Small intestine (tissue), 7 donors: ENCODE data around the gene RIPOR3. TPM values are rescaled to one million over a fixed set of nuclear protein-coding genes. Genes with fewer than 3 reads are reported as not detected.

ENCODE experiments used
- DNase-seq, 2 donors: peaks; one replicate each; pipeline versions ENCODE4 v3.0.0 to v3.0.0-alpha.2; 2013
- FAIRE-seq: peaks from 2 replicates; lab custom pipeline; 2012; peaks lifted over from hg19 to GRCh38; lab: Jason Lieb, UNC
- H3K27ac ChIP-seq, 3 donors: one replicate each; pipeline ENCODE4 v1.5.1; 2013; ENCODE audit warnings: low read length in 2 of 3, mild to moderate bottlenecking in 2 of 3, control low read depth in 1 of 3, inconsistent platforms in 1 of 3, low read depth in 1 of 3, moderate library complexity in 1 of 3
- H3K27me3 ChIP-seq, 3 donors: one replicate each; pipeline ENCODE4 v1.6.1; 2013; ENCODE audit warnings: low read length in 3 of 3, inconsistent platforms in 1 of 3; ENCODE audit not compliant: control insufficient read depth in 3 of 3, insufficient read depth in 3 of 3
- H3K36me3 ChIP-seq, 3 donors: one replicate each; pipeline ENCODE4 v1.6.1; 2013; ENCODE audit warnings: low read length in 3 of 3, inconsistent platforms in 1 of 3, low read depth in 1 of 3, mild to moderate bottlenecking in 1 of 3, moderate library complexity in 1 of 3; ENCODE audit not compliant: control insufficient read depth in 3 of 3, insufficient read depth in 2 of 3
- H3K4me1 ChIP-seq, 3 donors: one replicate each; pipeline ENCODE4 v1.6.1; 2013; ENCODE audit warnings: low read length in 2 of 3, inconsistent platforms in 1 of 3, low read depth in 1 of 3, mild to moderate bottlenecking in 1 of 3, moderate library complexity in 1 of 3; ENCODE audit not compliant: control insufficient read depth in 3 of 3, insufficient read depth in 2 of 3
- H3K4me3 ChIP-seq, 3 donors: one replicate each; pipeline ENCODE4 v1.5.1; 2013; ENCODE audit warnings: low read length in 3 of 3, control low read depth in 1 of 3, inconsistent platforms in 1 of 3, low read depth in 1 of 3, mild to moderate bottlenecking in 1 of 3, moderate library complexity in 1 of 3
- H3K9me3 ChIP-seq, 2 donors: one replicate each; pipeline ENCODE4 v1.6.1; 2013; ENCODE audit warnings: low read depth in 1 of 2, low read length in 1 of 2; ENCODE audit not compliant: control insufficient read depth in 2 of 2, insufficient read depth in 1 of 2
- WGBS, 3 donors: extraction: QIAGEN DNeasy Blood & Tissue Kit; methylation state at CpG; one replicate each; pipeline ENCODE4 v1.1.7; 2013; 5-methylcytosine and 5-hydroxymethylcytosine counted together
- polyA plus RNA-seq, 4 donors: library from polyadenylated mRNA; stranded (reverse) in 3 of 4; unstranded in 1 of 4; fragments of 200-250 nt in 3 of 4; fragments of 120-200 nt in 1 of 4; gene quantifications; one replicate each; pipeline versions ENCODE4 v1.2.1 to v1.2.3, GENCODE V29; 2013
- donor health status: healthy with polysubstance abuse.
- donor health status: control.
- donor health status: control.
- donor health status: Bipolar disorder and iron deficiency.
- donor health status: healthy.

Gene RIPOR3
- polyA plus RNA-seq, 4 donors: 0.22 to 10.9 (median 3.2) TPM

DNA sequence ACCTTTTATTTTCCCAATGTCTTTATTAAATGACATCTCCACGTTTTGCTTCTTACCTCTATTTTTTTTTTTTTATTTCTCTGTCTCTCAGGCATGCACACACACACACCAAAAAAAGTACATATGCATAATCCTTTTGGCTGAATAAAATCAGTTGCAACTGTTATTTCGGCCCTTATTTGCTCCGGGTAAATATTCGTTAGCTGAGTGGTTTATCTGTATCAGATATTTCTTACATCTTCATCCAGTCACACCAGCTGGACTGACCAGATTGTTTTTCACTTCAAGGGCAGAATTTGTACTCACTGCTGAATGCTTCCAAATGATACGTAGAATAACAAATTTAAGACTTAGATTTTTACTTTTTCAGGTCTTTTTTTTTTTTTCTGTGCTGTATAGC, 135.7 kb downstream of the RIPOR3 start:
- Histone ChIP-seq H3K27me3 (no peaks in the 10 kb centered on the region), H3K27ac (no peak overlapping the region), H3K4me3 (no peak overlapping the region), H3K4me1 (no peaks in the 10 kb centered on the region), H3K9me3 (no peaks in the 10 kb centered on the region), H3K36me3 (peaks cover 0 to 12% (median 2%) of the 10 kb centered on the region in 3 donors)
- WGBS, 3 donors: 81 to 89% (median 84%) methylated on average over 5 of the region's 5 CpGs
- FAIRE-seq: no peak
- no peak for DNase-seq

DNA sequence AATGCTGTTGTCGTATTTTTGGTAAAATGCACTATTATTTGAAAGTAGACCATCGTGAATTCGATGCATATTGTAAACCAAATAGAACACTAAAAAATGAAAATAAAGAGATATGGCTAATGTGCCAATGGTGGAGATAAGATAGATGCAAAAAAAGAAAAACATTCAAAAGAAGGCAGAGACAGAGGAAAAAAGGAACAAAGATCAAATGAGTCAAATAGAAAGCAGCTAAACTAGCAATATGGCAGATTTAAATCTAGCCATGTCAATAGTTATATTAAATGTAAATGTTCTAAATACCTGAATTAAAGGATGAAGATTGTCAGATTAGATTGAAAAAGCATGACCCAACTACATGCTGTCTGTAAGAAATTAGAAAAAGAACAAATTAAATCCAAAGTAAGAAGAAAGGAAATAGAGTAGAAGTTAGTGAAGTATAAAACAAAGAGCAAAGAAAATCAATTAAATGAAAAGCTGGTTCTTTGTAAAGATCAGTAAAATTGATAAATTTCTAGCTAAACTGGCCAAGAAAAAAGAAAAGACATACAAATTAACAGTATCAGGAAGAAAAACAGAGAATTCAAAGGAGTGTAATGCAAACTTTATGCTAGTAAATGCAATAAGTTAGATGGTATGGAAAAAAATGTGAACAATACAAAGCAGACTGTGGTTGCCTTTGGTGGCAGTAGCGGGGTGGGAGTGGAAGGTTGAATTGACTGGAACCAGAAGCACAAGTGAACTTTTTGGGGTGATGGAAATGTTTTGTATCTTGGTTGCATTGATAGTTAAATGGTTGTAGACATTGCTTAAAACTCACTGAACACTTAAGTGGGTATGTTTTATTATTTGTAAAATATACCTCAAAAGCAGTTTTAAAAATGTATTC, 136.4 kb downstream of the RIPOR3 start:
- Histone ChIP-seq H3K4me3 (no peak overlapping the region), H3K4me1 (no peaks in the 10 kb centered on the region), H3K9me3 (no peaks in the 10 kb centered on the region), H3K27me3 (no peaks in the 10 kb centered on the region), H3K36me3 (peaks cover 0 to 14% (median 2%) of the 10 kb centered on the region in 3 donors), H3K27ac (no peak overlapping the region)
- 94 to 96% (median 95%) methylated on average over 4 of the region's 4 CpGs for WGBS, 3 donors
- no peak for FAIRE-seq
- DNase-seq: no peak

DNA sequence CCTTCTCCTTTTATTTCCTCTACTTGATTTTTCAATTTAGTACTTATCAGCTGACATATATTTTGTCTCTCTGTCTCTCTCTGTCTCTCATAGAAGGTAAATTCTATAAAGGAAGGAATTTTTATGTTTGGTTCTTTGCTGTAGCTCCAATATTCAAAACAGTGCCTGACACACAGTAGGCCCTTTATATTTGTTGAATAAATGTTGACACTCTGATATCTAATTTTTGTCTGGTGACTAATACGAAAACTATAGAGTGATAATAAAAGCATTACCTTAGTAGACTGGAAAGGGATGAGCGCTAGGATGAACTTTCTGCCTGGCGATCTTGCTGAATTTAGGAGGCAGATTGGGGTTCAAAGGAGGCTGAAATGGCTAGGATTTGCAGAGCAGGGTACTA, 138.4 kb downstream of the RIPOR3 start:
- WGBS, 3 donors: 96% methylated on average over 3 of the region's 3 CpGs

DNA sequence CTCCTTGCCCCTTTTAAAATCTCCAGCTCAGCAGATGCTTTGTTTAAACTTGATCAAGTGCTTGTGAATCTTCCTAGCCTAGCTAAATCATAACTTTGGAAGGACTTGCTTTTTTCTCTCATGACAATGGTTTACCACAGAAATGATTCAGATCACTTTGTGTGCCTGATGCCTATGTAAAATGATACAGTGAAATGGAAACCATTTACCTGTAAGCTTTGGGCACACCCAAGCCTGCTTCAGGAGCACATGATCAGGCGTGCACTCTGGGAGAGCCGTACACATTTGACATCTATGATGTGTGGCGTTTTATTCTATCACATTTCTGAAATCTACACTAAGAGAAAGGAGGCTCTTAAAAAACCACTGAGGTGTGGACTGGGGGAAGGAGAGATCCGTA, 140.1 kb downstream of the RIPOR3 start:
- H3K36me3 ChIP-seq: peaks cover 0 to 14% (median 2%) of the 10 kb centered on the region in 3 donors
- H3K9me3 ChIP-seq: no peaks in the 10 kb centered on the region
- no peaks in the 10 kb centered on the region for H3K4me1 ChIP-seq
- H3K4me3 ChIP-seq: no peak overlapping the region
- H3K27me3 ChIP-seq: no peaks in the 10 kb centered on the region
- no peak for DNase-seq
- H3K27ac ChIP-seq: no peak overlapping the region
- 79 to 93% (median 90%) methylated on average over 4 of the region's 4 CpGs for WGBS, 3 donors
- no peak for FAIRE-seq

More for the DNA sequence above, 138.4 kb downstream of the RIPOR3 start:
- H3K27me3 ChIP-seq: no peaks in the 10 kb centered on the region
- no peak overlapping the region for H3K27ac ChIP-seq
- DNase-seq: no peak
- no peaks in the 10 kb centered on the region for H3K9me3 ChIP-seq
- no peak overlapping the region for H3K4me3 ChIP-seq
- FAIRE-seq: no peak
- H3K4me1 ChIP-seq: no peaks in the 10 kb centered on the region
- H3K36me3 ChIP-seq: peaks cover 0 to 18% (median 2%) of the 10 kb centered on the region in 3 donors

DNA sequence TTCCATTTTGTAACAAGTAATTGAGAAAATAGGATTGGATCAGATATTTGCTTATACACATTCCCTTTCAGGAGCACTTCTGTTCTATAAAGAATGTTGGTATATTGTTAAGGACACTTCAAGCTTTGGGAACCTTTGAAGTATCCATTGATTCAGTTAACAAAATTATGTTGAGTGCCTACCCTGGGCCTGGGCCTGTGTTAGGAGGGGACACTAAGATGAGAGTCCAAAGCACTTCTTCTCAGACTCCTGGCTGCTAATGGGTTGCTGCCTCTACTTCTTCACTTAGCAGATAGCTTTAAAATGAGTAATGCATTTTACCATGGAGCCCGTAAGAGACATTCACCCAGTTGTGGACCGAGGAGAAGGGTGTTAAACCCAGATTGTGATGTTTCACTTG, 140.8 kb downstream of the RIPOR3 start:
- Histone ChIP-seq H3K36me3 (peaks cover 0 to 14% (median 2%) of the 10 kb centered on the region in 3 donors), H3K9me3 (no peaks in the 10 kb centered on the region), H3K27me3 (no peaks in the 10 kb centered on the region), H3K27ac (no peak overlapping the region), H3K4me1 (no peaks in the 10 kb centered on the region), H3K4me3 (no peak overlapping the region)
- FAIRE-seq (no peak), DNase-seq (no peak)
- 74 to 98% (median 89%) methylated on average over 2 of the region's 2 CpGs for WGBS, 3 donors

DNA sequence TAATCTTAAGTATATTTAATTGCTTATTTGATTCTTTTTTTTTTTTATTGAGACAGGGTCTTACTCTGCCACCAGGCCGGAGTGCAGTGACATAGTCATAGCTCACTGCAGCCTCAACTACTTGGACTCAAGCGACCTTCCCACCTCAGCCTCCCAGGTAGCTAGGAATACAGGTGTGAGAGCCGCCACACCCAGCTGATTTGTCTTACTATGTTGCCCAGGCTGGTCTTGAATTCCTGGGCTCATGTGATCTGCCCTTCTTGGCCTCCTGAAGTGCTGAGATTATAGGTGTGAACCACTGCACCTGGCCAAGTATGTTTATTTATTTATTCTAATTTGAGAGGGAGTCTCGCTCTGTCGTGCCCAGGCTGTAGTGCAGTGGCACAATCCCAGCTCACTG, 142.9 kb downstream of the RIPOR3 start:
- Histone ChIP-seq H3K9me3 (no peaks in the 10 kb centered on the region), H3K27ac (peak overlapping the region in 1 of 3 donors; percentile 28), H3K4me3 (no peak overlapping the region), H3K4me1 (no peaks in the 10 kb centered on the region), H3K27me3 (no peaks in the 10 kb centered on the region), H3K36me3 (peaks cover 0 to 10% (median 0%) of the 10 kb centered on the region in 3 donors)
- no peak for FAIRE-seq
- 69 to 84% (median 82%) methylated on average over 5 of the region's 5 CpGs for WGBS, 3 donors
- DNase-seq: peak in 1 of 2 donors; percentile 37

DNA sequence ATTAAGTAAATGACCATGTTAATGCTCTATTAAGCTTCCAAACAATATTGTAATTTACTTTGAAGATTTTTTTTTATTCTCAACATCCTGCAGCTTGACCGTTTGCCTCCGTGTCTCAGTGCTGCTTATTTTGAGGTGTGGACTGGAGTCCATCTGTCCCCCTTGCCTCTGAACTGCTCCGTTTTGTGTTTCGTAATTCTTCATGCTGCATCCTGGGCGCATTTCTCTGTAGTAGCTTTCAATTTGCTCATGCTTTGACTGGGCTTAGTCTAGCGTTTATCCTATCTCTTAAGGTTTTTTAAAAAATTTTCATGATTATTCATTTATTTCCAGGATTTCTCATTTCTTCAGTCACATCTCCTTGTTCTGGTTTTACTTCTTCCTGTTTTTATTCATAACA, 143.4 kb downstream of the RIPOR3 start:
- DNase-seq (no peak), FAIRE-seq (no peak)
- no peaks in the 10 kb centered on the region for H3K27me3 ChIP-seq
- H3K36me3 ChIP-seq: peaks cover 0 to 10% (median 0%) of the 10 kb centered on the region in 3 donors
- no peak overlapping the region for H3K4me3 ChIP-seq
- no peaks in the 10 kb centered on the region for H3K9me3 ChIP-seq
- no peaks in the 10 kb centered on the region for H3K4me1 ChIP-seq
- H3K27ac ChIP-seq: no peak overlapping the region
- WGBS, 3 donors: 77 to 88% (median 81%) methylated on average over 6 of the region's 6 CpGs

DNA sequence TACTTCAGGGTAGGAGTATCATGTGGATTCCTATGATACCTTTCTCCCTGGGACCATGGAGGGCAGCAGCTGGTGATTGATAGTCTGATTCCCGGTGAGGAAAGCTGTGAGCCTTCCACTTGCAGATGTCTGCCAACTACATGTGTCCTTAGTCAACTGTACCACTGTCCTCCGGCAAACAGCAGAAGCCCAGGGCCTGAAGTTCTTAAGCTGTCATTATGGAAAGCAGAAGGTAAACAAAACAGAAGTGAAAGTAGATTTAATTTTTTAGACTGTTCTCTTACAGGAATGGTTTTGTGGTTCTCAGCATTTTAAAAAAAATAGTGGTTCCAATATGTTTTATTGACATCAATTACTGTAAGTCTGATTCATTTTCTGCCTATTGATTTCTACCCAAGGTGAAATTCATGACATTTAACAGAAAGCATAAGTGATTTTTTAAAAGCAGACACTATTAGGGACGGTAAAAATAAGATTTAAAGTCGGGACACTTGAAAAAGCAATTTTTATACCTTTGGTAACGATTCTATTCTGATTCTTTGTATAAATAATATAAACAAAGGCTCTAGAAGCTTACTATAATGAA, 144.5 kb downstream of the RIPOR3 start:
- DNase-seq (no peak), FAIRE-seq (no peak)
- 50 to 69% (median 62%) methylated on average over 5 of the region's 5 CpGs for WGBS, 3 donors
- Histone ChIP-seq H3K4me1 (peaks cover 0 to 1% (median 0%) of the 10 kb centered on the region in 3 donors), H3K27ac (peak overlapping the region in 2 of 3 donors; percentile 38 to 52), H3K27me3 (no peaks in the 10 kb centered on the region), H3K9me3 (no peaks in the 10 kb centered on the region), H3K4me3 (no peak overlapping the region), H3K36me3 (peaks cover 0 to 8% (median 0%) of the 10 kb centered on the region in 3 donors)
